Activated T-cell treated with anti-CD3 and anti-CD28 coated beads for 24 hours (primary cell): ENCODE results near the gene SVBP.
"Not testable (repeated sequence)": the region's sequence is repeated elsewhere in the genome, so short reads cannot be mapped to it uniquely, and the experiment has no call there.

ENCODE experiments used
- DNase-seq: peaks from one replicate; pipeline ENCODE4 v3.0.0-alpha.2; 2020; ENCODE audit warnings: low read depth

Gene SVBP, protein sequence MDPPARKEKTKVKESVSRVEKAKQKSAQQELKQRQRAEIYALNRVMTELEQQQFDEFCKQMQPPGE

DNA sequence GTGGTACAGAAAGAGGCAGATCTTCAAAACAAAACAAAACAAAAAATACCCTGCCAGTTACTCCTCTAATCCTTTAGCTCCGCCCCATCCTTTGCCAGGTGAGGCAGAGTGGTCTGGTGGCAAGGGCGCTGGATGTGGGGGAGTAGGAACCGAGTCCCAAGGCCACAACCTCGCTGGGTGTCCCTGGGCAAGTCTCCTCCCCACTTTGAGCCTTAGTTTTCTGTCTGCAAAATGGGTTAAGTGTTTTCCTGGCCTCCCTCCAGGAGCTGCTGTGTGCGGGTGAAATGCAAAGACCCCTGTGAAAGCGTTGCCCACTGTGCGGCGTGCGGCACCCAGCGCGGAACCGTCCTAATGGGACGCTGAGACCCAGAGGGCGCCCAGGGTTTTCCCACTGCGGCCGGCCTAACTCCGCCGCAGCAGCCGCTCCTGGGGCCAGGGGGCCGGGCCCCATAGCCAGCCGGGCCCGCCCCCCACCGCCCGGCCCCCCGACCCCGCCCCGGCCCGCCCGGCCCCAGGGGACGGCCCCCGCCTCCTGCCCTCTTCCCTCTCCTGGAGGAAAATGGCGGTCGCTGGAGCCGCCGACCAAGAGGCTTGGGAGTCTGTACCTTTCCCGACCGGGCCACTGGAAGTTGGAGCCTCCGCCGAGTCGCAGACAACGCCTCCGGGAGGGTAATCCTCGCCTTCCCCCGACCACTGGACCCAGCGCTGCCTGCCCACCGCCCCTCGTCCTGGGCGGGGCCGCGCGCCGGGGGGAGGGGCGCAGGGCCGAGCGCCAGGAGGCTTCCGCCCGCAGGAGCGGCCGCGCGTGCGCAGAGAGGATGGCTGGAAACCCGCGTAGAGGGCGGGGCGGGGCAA lies at the start of gene SVBP, which contains the start of gene ERMAP:
TSS of gene SVBP (minus strand) at position 813 of the 855 bp plus-strand sequence. CDS start 853 bp downstream, outside the sequence.
TSS of gene ERMAP (plus strand) at position 538 of the 855 bp plus-strand sequence. CDS start 13,327 bp downstream, outside the sequence.
- DNase-seq, result peak; percentile 91

DNA sequence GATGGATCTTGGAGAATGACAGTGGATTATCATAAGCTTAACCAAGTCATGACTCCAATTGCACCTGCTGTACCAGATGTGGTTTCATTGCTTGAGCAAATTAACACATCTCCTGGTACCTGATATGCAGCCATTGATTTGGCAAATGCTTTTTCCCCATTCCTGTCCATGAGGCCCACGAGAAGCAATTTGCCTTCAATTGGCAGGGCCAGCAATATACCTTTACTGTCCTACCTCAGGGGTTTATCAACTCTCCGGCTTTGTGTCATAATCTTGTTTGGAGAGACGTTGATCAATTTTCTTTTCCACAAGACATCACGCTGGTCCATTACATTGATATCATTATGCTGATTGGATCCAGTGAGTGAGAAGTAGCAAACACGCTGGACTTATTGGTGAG lies 49.4 kb upstream of the SVBP start:
- DNase-seq, result no peak

DNA sequence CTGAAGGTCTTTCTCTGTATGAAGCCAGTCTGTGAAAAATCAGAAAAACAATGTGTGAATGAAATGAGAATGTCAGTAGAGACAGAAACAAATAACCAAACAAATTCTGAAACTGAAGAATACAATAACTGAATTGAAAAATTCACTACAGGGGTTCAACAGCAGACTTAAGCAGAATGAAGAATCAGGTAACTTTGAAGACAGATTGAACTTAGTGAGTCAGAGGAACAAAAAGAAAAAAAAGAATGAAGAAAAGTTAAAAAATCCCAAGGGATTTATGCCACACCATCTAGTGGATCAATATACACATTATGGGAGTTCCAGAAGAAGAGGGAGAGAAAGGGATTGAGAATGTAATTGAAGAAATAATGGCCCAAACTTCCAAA lies 43.8 kb upstream of the SVBP start:
- DNase-seq, result no peak

DNA sequence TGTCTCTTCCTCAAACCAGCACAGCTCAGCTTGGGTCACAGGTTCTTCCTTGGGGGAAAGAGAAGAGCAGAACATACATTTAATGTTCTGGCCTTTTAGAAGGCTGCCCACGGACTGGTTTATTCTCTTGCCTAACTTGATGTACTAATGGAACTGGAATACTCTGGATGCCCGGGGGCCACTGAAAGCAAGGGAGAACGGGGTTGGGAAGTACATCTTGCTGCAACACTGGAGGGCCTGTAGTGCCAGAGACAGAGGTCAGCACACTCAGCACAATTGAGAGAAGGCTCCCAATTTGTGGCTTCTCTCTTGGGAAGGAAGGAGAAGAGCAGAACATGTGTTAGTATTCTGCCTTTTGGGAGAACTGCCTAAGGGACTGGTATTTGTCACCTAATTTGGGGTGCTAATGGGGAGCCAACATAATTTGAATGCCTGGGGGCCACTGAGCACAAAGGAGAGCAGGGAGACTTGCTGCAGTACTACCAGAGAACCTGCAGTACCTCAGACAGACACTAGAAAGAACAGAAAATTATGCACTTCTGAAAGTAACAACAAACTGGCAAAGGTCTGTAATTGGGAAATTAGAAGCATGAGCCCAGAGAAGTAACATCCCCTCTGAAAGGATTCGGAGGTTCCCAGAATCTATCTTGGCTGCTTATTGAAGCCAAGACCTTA lies 43.3 kb upstream of the SVBP start:
- no peak for DNase-seq

DNA sequence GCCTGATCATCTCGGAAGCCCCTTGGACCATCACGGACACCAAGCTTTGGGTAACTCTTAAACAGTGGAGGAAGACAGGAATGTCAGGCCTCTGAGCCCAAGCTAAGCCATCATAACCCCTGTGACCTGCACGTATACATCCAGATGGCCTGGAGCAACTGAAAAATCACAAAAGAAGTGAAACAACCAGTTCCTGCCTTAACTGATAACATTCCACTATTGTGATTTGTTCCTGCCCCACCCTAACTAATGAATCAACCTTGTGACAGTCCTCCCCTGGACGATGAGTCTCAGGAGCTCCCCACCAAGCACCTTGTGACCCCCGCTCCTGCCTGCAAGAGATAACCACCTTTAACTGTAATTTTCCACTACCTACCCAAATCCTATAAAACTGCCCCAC lies 42.2 kb upstream of the SVBP start:
- DNase-seq, result not testable (repeated sequence)

DNA sequence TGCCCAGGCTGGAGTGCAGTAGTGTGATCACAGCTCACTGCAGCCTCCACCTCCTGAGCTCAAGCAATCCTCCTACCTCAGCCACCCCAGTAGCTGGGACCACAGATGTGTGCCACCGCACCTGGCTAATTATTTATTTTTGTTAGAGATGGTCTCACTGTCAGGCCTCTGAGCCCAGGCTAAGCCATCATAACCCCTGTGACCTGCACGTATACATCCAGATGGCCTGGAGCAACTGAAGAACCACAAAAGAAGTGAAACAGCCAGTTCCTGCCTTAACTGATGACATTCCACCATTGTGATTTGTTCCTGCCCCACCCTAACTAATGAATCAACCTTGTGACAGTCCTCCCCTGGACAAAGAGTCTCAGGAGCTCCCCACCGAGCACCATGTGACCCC lies 39.4 kb upstream of the SVBP start:
- DNase-seq, result not testable (repeated sequence)

DNA sequence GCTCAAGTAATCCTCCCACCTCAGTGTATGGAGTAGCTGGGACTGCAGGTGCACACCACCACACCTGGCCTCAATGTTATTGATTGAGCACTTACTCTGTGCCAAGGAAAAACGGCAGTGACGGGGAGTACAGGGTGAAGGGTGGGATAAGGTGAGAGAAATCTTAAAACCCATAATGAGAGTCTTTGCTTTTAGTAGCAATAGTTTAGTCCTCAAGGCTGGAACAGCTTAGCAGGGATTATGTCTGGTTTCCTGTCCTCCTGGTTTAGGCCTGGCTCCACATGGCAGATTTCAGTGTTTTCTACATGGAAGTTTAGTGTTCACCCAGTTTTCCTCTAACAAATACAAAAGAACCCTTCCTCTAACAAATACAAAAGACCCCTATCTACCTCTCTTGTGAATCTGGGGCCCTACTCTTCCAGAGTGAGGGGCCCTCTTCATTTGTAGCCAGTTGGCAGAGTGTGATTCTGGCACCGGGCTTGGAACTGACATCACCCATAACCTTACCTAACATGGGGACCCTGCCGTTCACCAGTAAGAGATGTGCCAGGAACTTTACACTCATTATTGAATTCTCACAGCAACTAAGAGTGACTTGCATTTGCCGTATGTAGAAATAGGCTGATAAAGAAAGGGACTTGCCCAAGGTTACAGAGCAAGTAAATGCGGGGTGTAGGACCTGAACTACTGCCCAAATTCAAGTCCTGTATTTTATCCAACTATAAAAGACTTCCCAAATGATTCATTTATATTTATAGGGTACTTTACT lies 36.1 kb upstream of the SVBP start:
- no peak for DNase-seq

DNA sequence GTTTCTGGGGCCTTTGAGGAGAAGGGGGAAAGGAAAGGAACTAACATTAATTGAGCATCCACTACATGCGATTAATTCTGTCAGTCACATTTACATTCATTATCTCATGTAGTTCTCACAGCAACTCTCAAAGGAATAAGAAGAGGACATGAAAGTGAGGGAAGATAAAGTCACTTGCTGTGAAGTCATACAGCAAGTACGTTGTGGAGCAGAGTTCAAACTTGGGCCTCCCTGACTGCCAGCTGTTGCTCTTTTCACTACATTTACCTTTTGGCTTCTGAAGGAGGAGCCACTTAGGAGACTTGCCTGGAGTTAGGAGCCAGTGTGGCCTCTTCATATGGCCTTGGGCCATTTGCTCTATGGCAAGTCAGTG lies 35.4 kb upstream of the SVBP start:
- no peak for DNase-seq

DNA sequence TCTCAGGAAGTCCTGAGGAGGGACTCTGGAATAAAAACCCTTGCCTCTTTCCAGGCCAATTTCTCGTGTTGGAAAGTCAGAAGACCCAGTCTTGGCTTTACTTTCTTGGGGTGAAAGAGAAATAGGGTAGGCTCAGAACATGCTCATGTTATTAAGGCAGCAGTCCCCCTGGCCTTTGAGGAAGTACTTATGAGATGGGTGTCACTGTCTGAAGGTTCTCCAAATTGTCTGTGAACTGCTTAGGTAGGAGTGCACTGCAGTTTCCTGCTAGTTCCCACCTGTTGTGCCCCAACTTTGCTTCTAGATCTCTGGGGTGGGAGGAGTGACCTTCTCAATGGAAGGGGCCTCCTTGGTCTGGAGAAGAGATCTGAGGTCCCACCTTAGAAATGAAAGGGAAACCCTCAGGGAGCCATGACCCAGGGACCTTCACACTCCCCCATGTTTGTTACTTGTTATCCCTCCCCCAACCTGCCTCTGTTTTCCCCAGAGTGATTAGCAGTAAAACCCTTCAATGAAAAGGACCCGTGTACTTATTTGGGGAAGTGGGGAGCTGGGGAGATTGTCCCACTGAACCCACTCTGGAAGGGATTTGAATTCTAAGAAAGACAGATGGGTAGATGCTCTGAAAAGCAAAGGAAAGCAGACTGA lies 34.9 kb upstream of the SVBP start:
- no peak for DNase-seq

DNA sequence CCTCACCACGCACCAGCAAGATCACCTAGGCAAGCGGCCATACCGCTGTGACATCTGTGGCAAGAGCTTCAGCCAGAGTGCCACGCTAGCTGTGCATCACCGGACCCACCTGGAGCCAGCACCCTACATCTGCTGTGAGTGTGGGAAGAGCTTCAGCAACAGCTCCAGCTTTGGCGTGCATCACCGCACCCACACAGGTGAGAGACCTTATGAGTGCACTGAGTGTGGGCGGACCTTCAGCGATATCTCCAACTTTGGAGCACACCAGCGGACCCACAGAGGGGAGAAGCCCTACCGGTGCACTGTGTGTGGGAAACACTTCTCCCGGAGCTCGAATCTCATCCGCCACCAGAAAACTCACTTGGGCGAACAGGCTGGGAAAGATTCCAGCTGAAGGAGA lies 34.2 kb upstream of the SVBP start:
- DNase-seq, result no peak

DNA sequence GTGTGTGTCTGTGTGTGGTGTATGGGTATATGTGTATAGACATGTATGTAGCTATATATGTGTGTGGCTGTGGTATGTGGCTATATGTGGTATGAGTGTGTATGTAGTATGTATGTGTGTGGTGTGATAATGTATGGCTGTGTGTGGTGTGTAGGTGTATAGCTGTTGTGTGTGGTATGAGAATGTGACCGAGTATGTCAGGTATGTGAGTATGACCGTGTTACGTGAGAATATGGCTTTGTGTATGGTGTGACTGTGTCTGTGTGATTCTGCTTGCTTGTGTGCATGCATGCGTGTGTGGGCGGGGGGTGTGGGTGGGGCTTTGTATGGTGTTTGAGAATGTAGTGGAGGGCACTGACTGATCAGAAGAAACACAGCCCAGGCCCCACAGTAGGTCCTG lies 32.7 kb upstream of the SVBP start:
- no peak for DNase-seq

DNA sequence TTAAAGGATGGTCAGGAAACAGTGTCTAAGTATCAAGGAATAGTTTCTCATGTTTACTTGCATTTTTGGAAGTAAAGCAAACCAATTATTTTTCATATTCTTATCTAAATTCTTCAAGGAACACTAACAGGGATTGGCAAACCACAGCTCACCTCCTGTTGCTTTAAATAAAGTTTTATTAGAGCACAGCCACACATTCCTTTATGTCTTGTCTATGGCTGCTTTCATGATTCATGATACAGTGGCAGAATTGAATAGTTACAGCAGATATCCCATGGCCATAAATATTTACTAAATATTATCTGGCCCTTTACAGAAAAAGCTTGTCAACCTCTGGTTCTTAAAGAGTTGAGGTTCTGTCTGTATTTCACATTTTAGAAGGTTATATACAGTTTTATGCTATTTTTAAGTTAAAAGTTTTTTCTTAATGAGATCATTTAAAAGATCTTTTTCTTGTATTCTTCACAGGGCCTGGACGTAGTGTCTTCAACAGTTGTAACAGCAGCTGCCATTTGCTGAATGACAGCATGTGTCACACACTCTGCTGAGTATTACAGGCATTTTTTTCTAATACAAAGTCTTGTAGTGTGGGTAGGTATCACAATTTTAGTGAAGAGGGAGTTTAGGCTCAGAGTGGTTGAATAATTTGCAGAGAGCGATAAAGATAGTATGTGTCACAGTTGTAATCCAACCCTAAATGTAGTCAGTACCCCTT lies 31.8 kb upstream of the SVBP start:
- DNase-seq, result no peak

DNA sequence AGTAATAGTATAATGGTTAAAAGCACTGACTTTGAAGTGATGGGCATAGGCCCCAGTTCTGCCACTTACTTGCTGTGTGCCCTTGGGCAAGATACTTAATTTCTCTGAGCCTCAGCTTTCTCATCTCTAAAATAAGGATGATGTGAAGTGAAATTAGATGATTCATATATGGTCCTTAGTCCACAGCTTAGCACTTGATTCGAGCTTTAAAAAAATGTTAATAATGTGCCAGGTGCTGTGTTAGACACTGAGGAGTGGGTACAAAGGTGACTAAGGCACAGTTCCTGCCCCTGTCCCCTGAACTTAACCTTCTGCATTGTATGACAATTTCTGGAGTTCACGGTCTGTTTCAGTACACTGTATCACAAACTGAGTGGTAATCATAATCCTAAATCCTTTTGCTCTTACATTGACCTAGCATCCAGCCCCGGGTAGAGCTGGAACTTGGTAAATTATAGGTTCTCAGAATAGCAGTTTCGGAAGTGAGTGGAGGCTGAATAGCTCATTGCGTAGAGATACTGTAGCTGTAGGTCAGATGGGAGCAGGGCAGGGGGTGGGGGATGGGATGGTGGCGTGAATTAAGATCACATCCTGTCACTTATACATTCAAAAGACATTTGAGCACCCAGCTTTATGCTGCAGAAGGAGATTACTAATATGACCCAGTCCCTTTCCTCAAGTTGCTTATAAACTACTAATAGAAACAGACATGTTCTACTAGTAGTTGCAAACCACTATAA lies 30.7 kb upstream of the SVBP start:
- no peak for DNase-seq

DNA sequence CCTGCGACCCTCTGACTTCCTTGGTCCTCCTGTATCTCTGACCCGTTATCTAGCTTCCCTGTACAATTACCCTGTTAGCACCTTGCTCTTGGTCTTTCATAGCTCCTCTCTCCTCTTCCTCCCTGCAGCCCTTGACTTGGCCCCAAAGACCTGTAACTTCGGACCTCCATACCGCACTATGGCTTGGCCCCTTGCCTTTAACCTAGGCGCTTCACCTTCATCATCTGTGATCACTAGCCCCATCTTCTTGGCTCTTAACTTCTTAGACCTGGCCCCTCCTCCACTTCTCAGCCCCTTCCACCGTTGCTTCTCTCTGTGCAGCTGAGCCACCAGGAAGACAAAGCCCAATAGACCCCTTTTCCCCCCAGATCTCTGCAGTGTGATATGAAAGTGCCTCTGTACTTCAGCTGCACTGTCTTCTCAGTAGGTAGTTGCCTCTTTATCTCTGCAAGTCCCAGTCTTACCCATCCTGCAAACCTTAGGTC lies 30.0 kb upstream of the SVBP start:
- no peak for DNase-seq

DNA sequence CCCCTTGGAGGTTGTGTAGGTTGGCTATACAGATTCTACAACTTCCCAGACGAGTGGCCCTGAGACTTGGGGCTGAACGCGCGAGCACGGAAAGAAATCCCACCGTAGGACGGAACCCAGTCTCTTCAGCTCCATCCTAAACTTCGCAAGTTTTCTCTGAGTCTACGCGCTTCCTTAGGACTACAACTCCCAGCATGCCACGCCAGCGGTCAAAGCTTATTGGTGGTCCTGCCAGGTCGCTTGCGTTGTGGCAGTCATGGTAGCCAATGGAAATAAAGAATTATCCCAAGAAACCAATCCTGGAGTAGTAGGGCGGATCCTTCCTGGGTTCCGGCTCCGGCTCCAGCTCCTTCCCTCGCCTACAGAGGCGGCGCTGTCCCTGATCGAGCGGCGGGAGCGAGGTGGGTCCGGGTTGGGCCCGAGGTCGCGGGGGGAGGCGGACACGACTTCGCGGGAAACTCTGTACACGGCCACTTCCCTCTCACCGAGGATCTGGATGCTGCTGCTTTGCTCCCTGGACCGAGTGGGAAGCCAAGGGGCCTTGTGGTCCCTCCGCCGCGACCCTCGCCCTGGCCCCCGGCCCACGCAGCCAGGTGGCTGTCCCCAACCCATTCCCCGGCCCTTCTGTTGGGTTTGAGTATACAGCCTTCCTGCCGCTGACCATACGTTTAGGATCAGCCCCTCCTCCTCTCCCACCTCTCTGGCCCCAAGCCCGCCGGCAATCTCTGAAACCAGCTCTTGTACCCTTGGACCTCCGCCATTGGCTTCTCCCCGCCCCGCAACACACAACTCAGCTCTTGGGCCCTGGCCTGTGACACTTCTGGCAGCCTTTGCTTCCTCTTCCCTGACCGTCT lies 29.3 kb upstream of the SVBP start, which contains the start of gene ZNF691:
TSS of gene ZNF691 (plus strand) at position 357 of the 854 bp plus-strand sequence. CDS start 3,046 bp downstream, outside the sequence.
- DNase-seq, result peak; percentile 83

DNA sequence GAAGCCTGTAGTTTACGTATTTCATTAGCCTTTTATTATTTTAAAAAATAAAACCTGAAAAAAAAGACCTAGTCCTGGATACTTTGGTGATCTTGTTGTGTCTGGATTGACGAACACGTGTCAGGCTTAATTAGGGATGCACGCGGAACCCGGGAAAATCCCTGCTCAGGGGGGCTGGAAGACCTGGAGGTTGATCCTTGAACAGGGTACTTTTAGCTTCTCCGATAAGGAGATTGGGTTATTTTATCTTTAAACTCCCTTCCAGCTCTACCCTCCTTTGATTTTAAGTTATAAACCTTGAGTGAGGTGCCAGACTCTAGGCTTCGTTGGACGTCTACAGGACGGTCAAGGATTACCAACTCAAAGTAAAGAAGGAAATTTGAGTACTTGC lies 28.7 kb upstream of the SVBP start:
- no peak for DNase-seq

DNA sequence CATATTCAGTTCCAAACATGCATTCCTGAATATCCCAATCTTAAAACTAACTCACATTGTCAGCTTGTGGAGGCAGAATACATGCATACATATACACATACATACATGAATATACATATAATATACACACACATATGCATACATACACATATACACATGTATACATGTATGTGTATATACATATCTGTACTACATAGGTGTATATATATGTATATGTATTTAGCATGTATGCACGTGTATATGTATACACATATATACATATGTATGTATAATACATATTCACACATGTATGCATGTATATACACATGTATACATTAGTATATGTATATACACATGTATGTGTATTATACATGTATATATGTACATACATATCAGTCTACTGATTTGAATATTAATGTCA lies 28.0 kb upstream of the SVBP start:
- DNase-seq, result no peak

DNA sequence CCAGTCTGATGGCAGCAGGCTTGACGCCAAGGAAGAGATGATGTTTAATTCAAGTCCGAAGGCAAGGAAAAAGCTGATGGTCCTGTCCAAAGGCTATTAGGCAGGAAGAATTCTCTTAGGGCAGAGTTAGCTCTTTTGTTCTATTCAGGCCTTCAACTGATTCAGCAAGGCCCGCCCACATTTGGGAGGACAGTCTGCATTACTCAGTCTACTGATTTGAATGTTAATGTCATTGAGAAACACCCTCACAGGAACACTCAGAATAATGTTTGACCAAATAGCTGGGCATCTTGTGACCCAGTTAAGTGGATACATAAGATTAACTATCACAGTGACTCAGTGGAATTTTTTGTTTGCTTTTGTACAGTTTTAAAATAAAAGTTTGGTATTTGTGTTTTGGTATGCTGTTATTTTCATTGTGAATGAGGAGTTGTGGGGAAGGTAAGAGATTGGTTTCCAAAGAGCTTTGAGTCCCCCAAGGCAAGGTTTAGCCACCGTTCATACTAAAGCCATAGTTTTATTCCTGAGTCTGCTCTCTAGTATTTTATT lies 27.5 kb upstream of the SVBP start:
- DNase-seq, result no peak
